PFSK-1 (cell line): ENCODE measurements around the gene MAS1.

Source experiments
- FOXP2 ChIP-seq: optimal IDR thresholded peaks from 2 replicates; pipeline ENCODE3; 2011; ENCODE audit warnings: borderline replicate concordance, control low read depth, inconsistent platforms; ENCODE audit not compliant: insufficient read depth; ENCODE audit errors: extremely low read length, extremely low read depth
- POLR2AphosphoS5 ChIP-seq: IDR thresholded peaks from 2 replicates; pipeline ENCODE4 v1.6.1; 2012; ENCODE audit warnings: low read depth, mild to moderate bottlenecking, control low read depth, low read length, moderate library complexity
- REST ChIP-seq, 2 experiments: IDR thresholded peaks; 2 replicates each; pipeline versions ENCODE4 v1.6.1 to v1.8.0; 2011 to 2012; ENCODE audit warnings: low read depth in 2 of 2, low read length in 2 of 2, control low read depth in 1 of 2, inconsistent platforms in 1 of 2, mild to moderate bottlenecking in 1 of 2, moderate library complexity in 1 of 2; ENCODE audit not compliant: insufficient read depth in 1 of 2
- SIN3A ChIP-seq: IDR thresholded peaks from 2 replicates; pipeline ENCODE4 v1.6.1; 2012; ENCODE audit warnings: mild to moderate bottlenecking, low read length, moderate library complexity, borderline replicate concordance; ENCODE audit not compliant: insufficient read depth
- TAF1 ChIP-seq: IDR thresholded peaks from 2 replicates; pipeline ENCODE4 v1.6.1; 2012; ENCODE audit warnings: low read length, control low read depth, borderline replicate concordance; ENCODE audit not compliant: insufficient read depth

GRCh38 chr6:159910342-159910741, 19.6 kb downstream of the MAS1 start:
- TF ChIP-seq REST (IDR thresholded peaks at IDR 0.05; ENCODE audit: insufficient read depth in 1 of 2, low read depth in 2 of 2, low read length in 2 of 2) (no peak), POLR2AphosphoS5 (no peak), FOXP2 (no peak), SIN3A (no peak), TAF1 (no peak)
